RWPE2 (cell line): ENCODE results near the gene RAB3A.

Experiments used
- ATAC-seq: fragments of 200-7000 bp; cut with Tn5 transposase; 3 replicates; pipeline ENCODE4 v1.9.1; 2021; ENCODE audit warnings: low read depth
- DNase-seq: peaks from one replicate; pipeline ENCODE4 v3.0.0-alpha.2; 2020; ENCODE audit warnings: low spot score
- H3K27ac ChIP-seq: fragments of 450-650 bp; 2 replicates; pipeline ENCODE4 v1.5.1; 2017; ENCODE audit warnings: mild to moderate bottlenecking; ENCODE audit not compliant: poor library complexity, severe bottlenecking
- H3K27me3 ChIP-seq: fragments of 250-450 bp; sonication (Bioruptor Pico); 2 replicates; pipeline ENCODE4 v1.5.1; 2021; ENCODE audit warnings: mild to moderate bottlenecking, moderate library complexity; ENCODE audit not compliant: insufficient read depth, poor library complexity, severe bottlenecking
- H3K36me3 ChIP-seq: fragments of 250-450 bp; sonication (Bioruptor Pico); 2 replicates; pipeline ENCODE4 v1.5.1; 2020; ENCODE audit warnings: low read depth, mild to moderate bottlenecking, moderate library complexity
- H3K4me1 ChIP-seq: fragments of 250-450 bp; sonication (Bioruptor Pico); 2 replicates; pipeline ENCODE4 v1.5.1; 2021; ENCODE audit warnings: mild to moderate bottlenecking, moderate library complexity; ENCODE audit not compliant: insufficient read depth, poor library complexity, severe bottlenecking
- H3K4me3 ChIP-seq: fragments of 250-450 bp; sonication (Bioruptor Pico); 2 replicates; pipeline ENCODE4 v1.5.1; 2021; ENCODE audit warnings: mild to moderate bottlenecking, moderate library complexity; ENCODE audit not compliant: severe bottlenecking
- H3K9me3 ChIP-seq: fragments of 250-450 bp; sonication (Bioruptor Pico); 2 replicates; pipeline ENCODE4 v1.5.1; 2021; ENCODE audit warnings: mild to moderate bottlenecking, moderate library complexity; ENCODE audit not compliant: severe bottlenecking
- TF ChIP-seq, protein P1 (sequence below): fragments of 450-650 bp; IDR thresholded peaks from one replicate; pipeline ENCODE4 v1.5.1; 2017; ENCODE audit warnings: mild to moderate bottlenecking, moderate library complexity; ENCODE audit not compliant: poor library complexity, severe bottlenecking

Gene RAB3A

DNA sequence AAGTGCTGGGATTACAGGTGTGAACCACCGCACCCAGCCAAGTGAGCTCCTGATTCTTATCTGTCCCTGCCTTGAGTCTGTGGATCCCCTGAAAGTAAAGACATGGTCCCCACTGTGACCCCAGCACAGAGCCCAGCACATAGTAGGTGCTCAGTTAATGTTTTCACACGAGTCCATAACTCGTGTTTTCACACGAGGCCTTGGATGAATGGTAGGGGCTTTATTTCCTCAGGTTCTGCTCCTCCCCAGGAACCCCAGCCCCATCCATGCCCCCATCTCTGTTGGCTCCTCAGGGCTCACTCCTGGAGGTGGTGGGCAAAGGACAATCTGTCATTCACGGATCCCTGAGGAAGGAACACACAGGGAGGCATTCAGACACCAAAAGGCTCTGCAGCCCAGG, 46.0 kb upstream of the RAB3A start:
- no peak for ATAC-seq
- no peak overlapping the region for H3K4me3 ChIP-seq
- H3K27me3 ChIP-seq = no peaks in the 10 kb centered on the region
- no peak for DNase-seq
- TF ChIP-seq, protein P1, sequence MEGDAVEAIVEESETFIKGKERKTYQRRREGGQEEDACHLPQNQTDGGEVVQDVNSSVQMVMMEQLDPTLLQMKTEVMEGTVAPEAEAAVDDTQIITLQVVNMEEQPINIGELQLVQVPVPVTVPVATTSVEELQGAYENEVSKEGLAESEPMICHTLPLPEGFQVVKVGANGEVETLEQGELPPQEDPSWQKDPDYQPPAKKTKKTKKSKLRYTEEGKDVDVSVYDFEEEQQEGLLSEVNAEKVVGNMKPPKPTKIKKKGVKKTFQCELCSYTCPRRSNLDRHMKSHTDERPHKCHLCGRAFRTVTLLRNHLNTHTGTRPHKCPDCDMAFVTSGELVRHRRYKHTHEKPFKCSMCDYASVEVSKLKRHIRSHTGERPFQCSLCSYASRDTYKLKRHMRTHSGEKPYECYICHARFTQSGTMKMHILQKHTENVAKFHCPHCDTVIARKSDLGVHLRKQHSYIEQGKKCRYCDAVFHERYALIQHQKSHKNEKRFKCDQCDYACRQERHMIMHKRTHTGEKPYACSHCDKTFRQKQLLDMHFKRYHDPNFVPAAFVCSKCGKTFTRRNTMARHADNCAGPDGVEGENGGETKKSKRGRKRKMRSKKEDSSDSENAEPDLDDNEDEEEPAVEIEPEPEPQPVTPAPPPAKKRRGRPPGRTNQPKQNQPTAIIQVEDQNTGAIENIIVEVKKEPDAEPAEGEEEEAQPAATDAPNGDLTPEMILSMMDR = no peak
- no peaks in the 10 kb centered on the region for H3K4me1 ChIP-seq
- H3K27ac ChIP-seq = no peak overlapping the region
- H3K36me3 ChIP-seq = no peaks in the 10 kb centered on the region
- H3K9me3 ChIP-seq = no peaks in the 10 kb centered on the region

DNA sequence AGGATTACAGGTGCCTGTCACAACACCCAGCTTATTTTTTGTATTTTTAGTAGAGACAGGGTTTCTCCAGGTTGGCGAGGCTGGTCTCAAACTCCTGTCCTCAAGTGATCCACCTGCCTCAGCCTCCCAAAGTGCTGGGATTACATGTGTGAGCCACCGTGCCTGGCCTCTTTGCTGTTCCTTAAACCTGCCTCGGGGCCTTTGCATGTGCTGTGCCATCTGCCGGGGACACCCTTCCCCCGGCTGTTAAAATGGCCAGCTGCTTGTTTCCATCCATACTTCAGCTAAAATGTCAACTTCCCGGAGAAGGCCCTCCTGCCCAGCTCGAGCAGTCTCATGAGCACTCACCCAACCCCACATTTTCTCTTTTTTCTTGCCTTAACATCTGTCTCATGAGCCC, 41.5 kb upstream of the RAB3A start:
- no peaks in the 10 kb centered on the region for H3K36me3 ChIP-seq
- H3K4me1 ChIP-seq = no peaks in the 10 kb centered on the region
- ATAC-seq = no peak
- no peak overlapping the region for H3K27ac ChIP-seq
- TF ChIP-seq, protein P1 = no peak
- H3K9me3 ChIP-seq = no peaks in the 10 kb centered on the region
- no peak for DNase-seq
- H3K27me3 ChIP-seq = no peaks in the 10 kb centered on the region
- no peak overlapping the region for H3K4me3 ChIP-seq

DNA sequence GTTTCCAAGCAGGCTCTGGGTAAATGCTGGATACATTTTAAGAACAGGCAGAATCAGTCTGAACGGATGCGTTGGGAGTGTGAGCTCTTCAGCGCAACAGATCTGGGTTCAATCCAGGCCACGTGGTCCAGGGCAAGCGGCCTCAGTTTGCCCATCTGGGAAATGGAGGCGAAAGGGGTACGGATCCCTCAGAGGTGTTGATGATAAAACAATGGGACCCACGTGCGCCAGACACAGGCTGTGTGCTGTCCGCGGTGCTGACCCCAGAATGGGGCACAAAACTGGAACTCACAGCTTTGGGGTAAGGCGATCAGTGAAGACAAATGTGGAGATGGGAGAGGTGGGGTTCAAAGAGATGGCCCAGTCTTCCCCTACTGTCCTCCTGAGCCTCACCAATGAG, 35.5 kb upstream of the RAB3A start:
- Histone ChIP-seq H3K36me3 (no peaks in the 10 kb centered on the region), H3K4me1 (no peaks in the 10 kb centered on the region), H3K27ac (no peak overlapping the region), H3K27me3 (no peaks in the 10 kb centered on the region), H3K9me3 (no peaks in the 10 kb centered on the region), H3K4me3 (no peak overlapping the region)
- ATAC-seq = no peak
- TF ChIP-seq, protein P1 = no peak
- no peak for DNase-seq

DNA sequence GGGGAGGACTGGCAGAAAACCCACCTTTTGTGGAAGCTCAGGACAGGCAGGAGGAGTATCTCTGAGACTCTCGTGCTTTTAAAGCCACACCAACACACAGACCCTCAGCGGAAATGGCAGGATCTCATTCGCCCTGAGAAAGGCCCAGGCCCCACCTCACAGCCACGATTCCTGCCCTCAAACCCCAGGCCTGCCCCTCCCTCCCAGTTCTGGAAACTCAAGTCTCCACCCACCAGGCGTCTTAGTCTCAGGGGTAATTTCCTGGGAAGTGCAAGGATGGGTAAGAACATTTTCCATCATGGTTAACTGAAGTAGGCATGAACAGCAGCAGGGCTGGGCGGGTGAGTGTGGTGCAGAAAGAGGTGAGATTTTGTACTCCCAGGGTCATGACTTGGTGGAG, 30.4 kb upstream of the RAB3A start:
- Histone ChIP-seq H3K4me3 (no peak overlapping the region), H3K27ac (no peak overlapping the region), H3K36me3 (no peaks in the 10 kb centered on the region), H3K27me3 (no peaks in the 10 kb centered on the region), H3K9me3 (no peaks in the 10 kb centered on the region), H3K4me1 (no peaks in the 10 kb centered on the region)
- DNase-seq = no peak
- ATAC-seq = no peak
- TF ChIP-seq, protein P1 = no peak

DNA sequence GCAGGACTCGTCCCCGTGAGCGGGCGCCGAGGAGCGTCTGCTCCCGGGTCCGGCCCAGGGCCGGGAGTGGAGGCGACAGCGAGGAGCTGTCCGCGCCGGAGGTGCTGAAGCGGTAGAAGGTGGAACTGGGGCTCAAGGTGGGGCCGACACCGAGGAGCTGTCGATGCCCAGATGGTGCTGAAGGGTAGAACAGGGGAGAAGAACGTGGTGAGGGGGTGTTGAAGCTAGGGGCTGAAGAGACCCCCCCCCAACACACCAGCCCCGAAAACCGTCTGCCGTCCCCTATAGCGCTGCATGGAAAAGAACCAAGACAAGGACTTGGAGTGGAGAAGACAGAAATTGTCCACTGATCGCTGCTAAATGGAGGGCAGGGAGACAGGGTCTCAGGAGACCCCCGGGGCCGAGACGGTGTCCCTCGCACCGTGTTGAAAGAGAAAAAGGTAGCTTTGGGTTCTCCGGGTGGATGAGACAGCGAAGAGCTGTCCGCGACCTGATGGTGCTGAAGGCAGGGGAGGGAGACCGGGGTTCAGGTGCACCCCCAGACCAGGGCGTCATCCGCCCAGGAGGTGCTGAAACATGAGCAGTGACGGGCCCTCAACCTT, 29.5 kb upstream of the RAB3A start:
- TF ChIP-seq, protein P1 = no peak
- DNase-seq = no peak
- no peaks in the 10 kb centered on the region for H3K27me3 ChIP-seq
- no peak overlapping the region for H3K27ac ChIP-seq
- ATAC-seq = peak; percentile 59; the same call in 2 of the 3 replicates
- no peaks in the 10 kb centered on the region for H3K4me1 ChIP-seq
- no peak overlapping the region for H3K4me3 ChIP-seq
- H3K36me3 ChIP-seq = no peaks in the 10 kb centered on the region
- H3K9me3 ChIP-seq = no peaks in the 10 kb centered on the region
